Peyer's patch (tissue), 4 donors: ENCODE data around the gene NEAT1. TPM values are rescaled to one million over a fixed set of nuclear protein-coding genes. Genes with fewer than 3 reads are reported as not detected.

Experiments
- DNase-seq, 3 donors: peaks; one replicate each; pipeline ENCODE4 v3.0.0-alpha.2; 2017 to 2019
- H3K27ac ChIP-seq, 4 donors: fragments of 200-600 bp; sonication (generic); one replicate each; pipeline ENCODE4 v1.5.1; 2016 to 2019
- H3K27me3 ChIP-seq, 2 donors: fragments of 200-600 bp; sonication (generic); one replicate each; pipeline ENCODE4 v1.5.1; 2019
- H3K36me3 ChIP-seq, 3 donors: fragments of 200-600 bp; sonication (generic); one replicate each; pipeline ENCODE4 v1.5.1; 2016 to 2019
- H3K4me1 ChIP-seq, 4 donors: fragments of 200-600 bp; sonication (generic); one replicate each; pipeline ENCODE4 v1.5.1; 2016 to 2019
- H3K4me3 ChIP-seq, 4 donors: fragments of 200-600 bp; sonication (generic); 1 replicate in 3 of 4; 2 replicates in 1 of 4; pipeline ENCODE4 v1.5.1; 2016 to 2019; ENCODE audit warnings: mild to moderate bottlenecking in 1 of 4
- H3K9me3 ChIP-seq, 4 donors: fragments of 200-600 bp; sonication (generic); one replicate each; pipeline ENCODE4 v1.5.1; 2016 to 2019; ENCODE audit warnings: mild to moderate bottlenecking in 1 of 4
- POLR2A ChIP-seq, 2 donors: fragments of 450-650 bp; IDR thresholded peaks; one replicate each; pipeline ENCODE4 v1.5.1; 2017; ENCODE audit warnings: antibody characterized with exemption in 2 of 2, mild to moderate bottlenecking in 2 of 2, moderate library complexity in 2 of 2
- total RNA-seq, 4 donors: library from RNA; depleted of rRNA; stranded (reverse); fragments of >200 nt; gene quantifications; one replicate each; pipeline ENCODE4 v1.1.0, GENCODE V29; 2016
- TF ChIP-seq, protein P1 (sequence below), 6 experiments: fragments of 450-650 bp in 4 of 6; fragments of 200-600 bp in 2 of 6; sonication (generic) in 1 of 6; IDR thresholded peaks; one replicate each; pipeline ENCODE4 v1.5.1; 2017 to 2019; ENCODE audit warnings: antibody characterized with exemption in 6 of 6, mild to moderate bottlenecking in 3 of 6, moderate library complexity in 1 of 6

Gene NEAT1
- total RNA-seq, 4 donors from 2014 or later: 705 to 1,411 (median 1,064) TPM

DNA sequence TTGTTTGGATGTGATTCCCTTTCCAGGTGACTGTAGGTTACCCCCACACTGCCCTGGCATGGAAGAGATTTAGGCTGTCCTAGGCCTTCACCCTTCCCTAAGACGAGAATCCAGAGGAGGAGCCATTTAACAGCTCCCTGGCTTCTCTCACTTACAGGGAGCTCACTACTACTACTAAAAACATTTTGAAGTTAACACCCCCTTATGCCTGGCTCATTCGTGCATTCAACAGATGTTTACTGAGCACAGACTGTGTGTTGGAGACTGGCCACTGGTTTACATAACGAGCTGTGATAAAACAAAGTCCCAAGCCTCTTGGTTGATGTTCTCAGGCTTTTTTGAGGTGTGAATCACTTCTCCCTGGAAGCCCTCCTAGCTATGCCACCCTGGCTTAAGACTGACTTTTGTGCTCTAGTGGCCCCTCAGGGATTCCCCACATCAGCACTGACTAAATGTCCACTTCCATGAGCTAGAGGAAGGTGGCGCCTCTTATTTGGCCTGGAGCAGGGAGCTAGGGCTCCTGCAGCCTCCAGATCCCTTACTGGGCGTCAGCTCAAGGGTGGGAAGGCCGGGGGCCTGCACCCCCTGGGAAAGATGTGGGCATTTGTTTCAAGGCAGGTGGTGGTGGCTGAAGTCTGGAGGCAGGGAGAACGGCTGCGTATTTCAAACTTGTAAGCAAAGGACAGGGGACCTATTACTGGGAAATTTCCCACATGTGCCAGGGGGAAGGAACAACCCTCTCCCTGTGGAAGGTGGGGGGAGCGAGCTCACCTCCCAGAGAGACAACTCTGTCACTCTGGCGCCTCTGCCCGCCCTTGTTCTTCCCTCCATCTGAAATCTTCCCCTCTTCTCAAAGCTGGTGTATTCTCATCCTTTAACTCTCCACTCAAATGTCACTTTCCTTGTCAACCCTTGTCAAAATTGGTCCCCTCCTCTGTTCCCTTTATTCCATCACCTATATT lies 56.9 kb downstream of the NEAT1 start:
- Histone ChIP-seq H3K4me1 (peaks cover 0 to 44% (median 2%) of the 10 kb centered on the region in 4 donors), H3K4me3 (peak overlapping the region in 2 of 4 donors; percentile 14 to 68), H3K27ac (peak overlapping the region; percentile 98 to 100 (median 99)), H3K36me3 (no peaks in the 10 kb centered on the region), H3K9me3 (no peaks in the 10 kb centered on the region), H3K27me3 (no peaks in the 10 kb centered on the region)
- DNase-seq: peak in 1 of 3 donors; percentile 68
- peak in 1 of 2 donors; percentile 45 for TF ChIP-seq POLR2A (IDR thresholded peaks at IDR 0.05)
- TF ChIP-seq, protein P1, sequence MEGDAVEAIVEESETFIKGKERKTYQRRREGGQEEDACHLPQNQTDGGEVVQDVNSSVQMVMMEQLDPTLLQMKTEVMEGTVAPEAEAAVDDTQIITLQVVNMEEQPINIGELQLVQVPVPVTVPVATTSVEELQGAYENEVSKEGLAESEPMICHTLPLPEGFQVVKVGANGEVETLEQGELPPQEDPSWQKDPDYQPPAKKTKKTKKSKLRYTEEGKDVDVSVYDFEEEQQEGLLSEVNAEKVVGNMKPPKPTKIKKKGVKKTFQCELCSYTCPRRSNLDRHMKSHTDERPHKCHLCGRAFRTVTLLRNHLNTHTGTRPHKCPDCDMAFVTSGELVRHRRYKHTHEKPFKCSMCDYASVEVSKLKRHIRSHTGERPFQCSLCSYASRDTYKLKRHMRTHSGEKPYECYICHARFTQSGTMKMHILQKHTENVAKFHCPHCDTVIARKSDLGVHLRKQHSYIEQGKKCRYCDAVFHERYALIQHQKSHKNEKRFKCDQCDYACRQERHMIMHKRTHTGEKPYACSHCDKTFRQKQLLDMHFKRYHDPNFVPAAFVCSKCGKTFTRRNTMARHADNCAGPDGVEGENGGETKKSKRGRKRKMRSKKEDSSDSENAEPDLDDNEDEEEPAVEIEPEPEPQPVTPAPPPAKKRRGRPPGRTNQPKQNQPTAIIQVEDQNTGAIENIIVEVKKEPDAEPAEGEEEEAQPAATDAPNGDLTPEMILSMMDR (IDR thresholded peaks at IDR 0.05): peak in 4 of 6 experiments; percentile 7 to 23 (median 16)

DNA sequence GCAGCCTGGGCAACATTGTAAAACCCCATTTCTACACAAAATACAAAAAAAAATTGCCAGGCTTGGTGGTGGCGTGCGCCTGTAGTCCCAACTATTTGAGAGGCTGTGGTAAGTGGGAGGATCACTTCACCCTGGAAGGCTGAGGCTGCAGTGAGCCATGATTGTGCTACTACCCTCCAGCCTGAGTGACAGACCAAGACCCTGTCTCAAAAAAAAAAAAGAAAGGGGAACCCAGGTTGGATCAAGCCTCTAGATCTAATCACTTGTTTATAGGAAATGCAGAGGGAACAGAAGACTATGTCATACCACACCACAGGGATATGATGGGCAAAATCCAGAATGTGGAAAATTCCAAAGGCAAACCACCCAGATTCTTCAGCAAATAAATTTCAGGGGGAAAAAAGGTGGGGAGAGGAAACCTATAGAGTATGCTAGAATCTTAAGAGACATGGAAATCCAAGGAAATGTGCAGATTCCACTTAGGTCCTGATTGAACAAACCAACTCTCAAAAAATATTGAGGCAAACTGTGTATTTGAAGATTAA lies 59.8 kb downstream of the NEAT1 start:
- peaks cover 0 to 43% (median 3%) of the 10 kb centered on the region in 4 donors for H3K4me1 ChIP-seq

DNA sequence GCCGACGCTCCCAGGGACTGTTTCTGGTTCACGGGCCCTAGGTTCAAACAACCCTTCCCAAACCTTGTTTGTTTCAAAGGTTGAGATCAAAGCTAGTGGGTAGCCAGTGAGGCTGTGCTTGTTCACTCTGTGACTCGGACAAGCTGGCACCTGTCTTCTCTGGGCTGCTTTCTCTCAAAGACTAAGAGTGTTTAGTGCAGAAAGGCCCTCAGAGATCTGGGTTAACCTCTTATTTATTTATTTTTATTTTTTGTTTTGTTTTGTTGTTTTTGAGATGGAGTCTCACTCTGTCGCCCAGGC lies 63.3 kb downstream of the NEAT1 start:
- Histone ChIP-seq H3K36me3 (no peaks in the 10 kb centered on the region), H3K4me1 (peaks cover 0 to 53% (median 25%) of the 10 kb centered on the region in 4 donors), H3K9me3 (no peaks in the 10 kb centered on the region), H3K4me3 (no peak overlapping the region), H3K27ac (peak overlapping the region in 2 of 4 donors; percentile 27 to 99), H3K27me3 (no peaks in the 10 kb centered on the region)
- DNase-seq: peak in 2 of 3 donors; percentile 7 to 34
- no peak for TF ChIP-seq POLR2A (IDR thresholded peaks at IDR 0.05)
- TF ChIP-seq, protein P1 (IDR thresholded peaks at IDR 0.05): no peak

More for the DNA sequence above, 59.8 kb downstream of the NEAT1 start:
- Histone ChIP-seq H3K36me3 (no peaks in the 10 kb centered on the region), H3K9me3 (no peaks in the 10 kb centered on the region), H3K27me3 (no peaks in the 10 kb centered on the region), H3K27ac (peak overlapping the region in 1 of 4 donors; percentile 40), H3K4me3 (no peak overlapping the region)
- DNase-seq: no peak
- TF ChIP-seq, protein P1 (IDR thresholded peaks at IDR 0.05): no peak
- no peak for TF ChIP-seq POLR2A (IDR thresholded peaks at IDR 0.05)

DNA sequence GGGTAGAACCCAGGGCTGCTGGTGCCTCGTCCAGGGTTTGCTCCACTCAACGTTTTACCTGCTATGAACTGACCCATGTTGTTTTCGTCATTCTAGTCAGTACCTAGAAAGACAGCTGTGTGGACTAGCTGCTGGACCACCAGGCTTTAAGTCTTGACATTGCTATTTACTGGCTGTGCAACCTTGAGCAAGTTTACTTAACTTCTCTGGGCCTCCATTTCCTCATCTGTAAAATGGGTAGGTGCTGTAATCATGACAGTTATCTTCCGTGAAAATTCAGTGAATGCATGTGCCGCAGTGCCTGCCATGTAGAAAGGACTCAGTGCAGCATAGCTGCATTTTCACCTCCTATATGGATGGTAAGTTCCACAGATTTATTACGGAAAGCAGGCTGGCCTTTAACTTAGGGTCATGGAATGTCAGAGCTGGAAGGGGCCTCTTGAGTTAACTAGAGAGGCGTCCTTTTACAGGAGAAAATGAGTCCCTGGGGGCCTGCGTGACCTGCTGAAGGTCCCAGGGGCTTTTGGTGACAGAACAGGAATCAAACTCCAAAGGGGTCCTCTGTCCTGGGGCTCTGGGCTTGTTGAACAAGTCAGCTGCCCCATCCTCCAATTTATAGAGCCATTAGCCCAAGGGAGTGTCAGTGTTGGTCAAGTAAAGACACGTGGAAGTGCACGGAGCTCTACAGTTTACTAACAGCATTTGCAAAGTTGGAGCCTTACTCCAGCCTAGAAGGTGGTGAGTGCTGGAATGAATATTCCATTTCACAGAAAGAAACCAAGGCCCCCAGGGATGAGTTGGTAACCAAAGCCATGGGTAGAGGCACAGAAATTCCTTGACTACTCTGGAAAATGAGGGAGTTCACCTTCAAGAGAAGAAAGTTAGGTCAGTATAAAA lies 64.2 kb downstream of the NEAT1 start:
- Histone ChIP-seq H3K4me3 (no peak overlapping the region), H3K4me1 (peaks cover 0 to 57% (median 32%) of the 10 kb centered on the region in 4 donors), H3K9me3 (no peaks in the 10 kb centered on the region), H3K27me3 (no peaks in the 10 kb centered on the region), H3K36me3 (no peaks in the 10 kb centered on the region), H3K27ac (peak overlapping the region; percentile 38 to 99 (median 74))
- peak in 2 of 3 donors; percentile 16 to 22 for DNase-seq
- TF ChIP-seq, protein P1 (IDR thresholded peaks at IDR 0.05): no peak
- TF ChIP-seq POLR2A (IDR thresholded peaks at IDR 0.05): no peak
